HG02885 (cell line): Measurements from ENCODE around the gene ZNF254.

ENCODE experiments used
- ATAC-seq: cut with Tn5 transposase; IDR thresholded peaks from one replicate; pipeline ENCODE4 v1.9.1; 2021; ENCODE audit warnings: mild to moderate bottlenecking; ENCODE audit not compliant: unreplicated experiment, poor library complexity

ZNF254 gene

DNA sequence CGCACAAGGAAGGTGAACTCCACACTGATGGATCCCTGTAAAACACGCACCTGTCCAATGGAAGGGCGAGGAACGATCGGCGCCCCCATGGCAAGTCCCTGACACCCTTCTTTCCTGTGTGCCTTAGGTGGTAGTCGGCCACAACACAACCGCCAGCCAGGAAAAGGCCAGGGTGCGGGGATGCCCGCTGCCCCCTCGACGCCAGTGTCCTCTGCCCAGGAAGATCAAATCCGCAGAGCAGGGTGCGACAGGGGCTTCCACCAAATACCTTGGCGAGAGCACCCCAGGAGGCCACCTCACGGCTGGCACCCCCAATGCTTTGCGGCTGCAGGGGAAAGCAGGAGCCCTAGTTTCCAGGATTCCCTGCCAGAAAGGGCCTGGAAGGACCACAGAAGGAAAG lies 91.2 kb downstream of the ZNF254 start:
- no peak for ATAC-seq
